Upper lobe of left lung (tissue), 4 donors: Measurements from ENCODE around the gene KCNK6.

Source experiments
- CTCF ChIP-seq, 6 experiments: fragments of 450-650 bp in 4 of 6; fragments of 200-600 bp in 2 of 6; sonication (generic) in 2 of 6; IDR thresholded peaks; one replicate each; pipeline ENCODE4 v1.5.1; 2016 to 2019; ENCODE audit warnings: antibody characterized with exemption in 6 of 6
- POLR2A ChIP-seq, 4 donors: fragments of 450-650 bp; IDR thresholded peaks; one replicate each; pipeline ENCODE4 v1.5.1; 2016 to 2017; ENCODE audit warnings: antibody characterized with exemption in 4 of 4, mild to moderate bottlenecking in 2 of 4
- POLR2AphosphoS5 ChIP-seq, 2 donors: sonication (generic); formaldehyde crosslinking; IDR thresholded peaks; one replicate each; pipeline ENCODE4 v1.5.1; 2017; ENCODE audit warnings: antibody characterized with exemption in 2 of 2

- TF ChIP-seq CTCF (IDR thresholded peaks at IDR 0.05): no peak
- TF ChIP-seq POLR2AphosphoS5 (IDR thresholded peaks at IDR 0.05): no peak
- no peak for TF ChIP-seq POLR2A (IDR thresholded peaks at IDR 0.05)
These were observed 12.0 kb upstream of the KCNK6 start for GRCh38 chr19:38307597-38307996.
